PC-3 (cell line): ENCODE results near the gene ZG16. TPM values are rescaled to one million over a fixed set of nuclear protein-coding genes. Genes with fewer than 3 reads are reported as not detected.

Experiments
- ATAC-seq: fragments of 200-7000 bp; cut with Tn5 transposase; 2 replicates; pipeline ENCODE4 v1.9.1; 2020; ENCODE audit warnings: mild to moderate bottlenecking, moderate library complexity
- BruUV-seq: library from RNA; stranded (reverse); fragments of 400-500 nt; replicated peaks from 2 replicates; lab custom pipeline; 2021; lab: Mats Ljungman, UMichigan
- CTCF ChIA-PET: fragments of 300-600 bp; sonication (Branson Sonifier 250); formaldehyde crosslinking; loops from one replicate; lab custom pipeline; 2022; ENCODE audit warnings: antibody characterized with exemption; lab: Charles Lee
- POLR2A ChIA-PET: fragments of 300-600 bp; sonication (Branson Sonifier 250); formaldehyde crosslinking; loops from one replicate; lab custom pipeline; 2022; ENCODE audit warnings: antibody characterized with exemption; ENCODE audit not compliant: unreplicated experiment; lab: Charles Lee
- DNase-seq: peaks from one replicate; pipeline ENCODE4 v3.0.0-alpha.2; 2015
- H2AFZ ChIP-seq: fragments of 300-600 bp; sonication (generic); 2 replicates; pipeline ENCODE4 v1.6.0; 2016; ENCODE audit warnings: antibody characterized with exemption, low read length
- H3F3A ChIP-seq: fragments of 300-600 bp; sonication (generic); one replicate; pipeline ENCODE4 v1.6.0; 2017; ENCODE audit warnings: antibody characterized with exemption, low read length, control low read depth, mild to moderate bottlenecking; ENCODE audit not compliant: unreplicated experiment
- H3K27ac ChIP-seq: fragments of 300-600 bp; sonication (generic); 2 replicates; pipeline ENCODE4 v1.5.1; 2016; ENCODE audit warnings: mild to moderate bottlenecking, low read length
- H3K27me3 ChIP-seq: fragments of 300-600 bp; sonication (generic); 2 replicates; pipeline ENCODE4 v1.6.1; 2016; ENCODE audit warnings: low read length, mixed read lengths
- H3K36me3 ChIP-seq: fragments of 300-600 bp; sonication (generic); 2 replicates; pipeline ENCODE4 v1.6.1; 2016; ENCODE audit warnings: low read depth, mixed run types, low read length, mixed read lengths
- H3K4me1 ChIP-seq: fragments of 300-600 bp; sonication (generic); 2 replicates; pipeline ENCODE4 v1.5.1; 2016; ENCODE audit warnings: low read length; ENCODE audit not compliant: insufficient read depth
- H3K4me2 ChIP-seq: fragments of 300-600 bp; sonication (generic); 2 replicates; pipeline ENCODE4 v1.6.0; 2016; ENCODE audit warnings: low read length
- H3K4me3 ChIP-seq: fragments of 300-600 bp; sonication (generic); 2 replicates; pipeline ENCODE4 v1.5.1; 2016; ENCODE audit warnings: mild to moderate bottlenecking, low read length, mixed read lengths
- H3K79me2 ChIP-seq: fragments of 300-600 bp; sonication (generic); 2 replicates; pipeline ENCODE4 v1.6.1; 2017; ENCODE audit warnings: low read length, mixed read lengths
- H3K9ac ChIP-seq: fragments of 300-600 bp; sonication (generic); 2 replicates; pipeline ENCODE4 v1.6.0; 2016; ENCODE audit warnings: mild to moderate bottlenecking, low read length
- H3K9me2 ChIP-seq: fragments of 300-600 bp; sonication (generic); replicated peaks from 2 replicates; pipeline ENCODE4 v1.6.1; 2016; ENCODE audit warnings: mixed run types, low read length, mixed read lengths
- H3K9me3 ChIP-seq: fragments of 300-600 bp; sonication (generic); 2 replicates; pipeline ENCODE4 v1.6.1; 2016; ENCODE audit warnings: low read length, mixed read lengths
- H4K20me1 ChIP-seq: fragments of 300-600 bp; sonication (generic); 2 replicates; pipeline ENCODE4 v1.6.1; 2016; ENCODE audit warnings: low read length, mixed read lengths
- EZH2 ChIP-seq: fragments of 300-600 bp; sonication (generic); IDR thresholded peaks from one replicate; pipeline ENCODE4 v1.6.1; 2017; ENCODE audit warnings: antibody characterized with exemption, mild to moderate bottlenecking, low read length; ENCODE audit not compliant: unreplicated experiment
- EZH2phosphoT487 ChIP-seq: fragments of 300-600 bp; sonication (generic); IDR thresholded peaks from 2 replicates; pipeline ENCODE4 v1.6.1; 2018; ENCODE audit warnings: mild to moderate bottlenecking, antibody characterized with exemption, low read length, borderline replicate concordance
- intact Hi-C: fragments of 100-400 bp; cut with micrococcal nuclease; formaldehyde crosslinking; loops from 2 replicates; pipeline ENCODE4 v1.9.0; 2023
- total RNA-seq: library from RNA; depleted of rRNA; stranded (reverse); fragments of >200 nt; gene quantifications from 2 replicates; pipeline ENCODE4 v1.2.3, GENCODE V29; 2014
- TF ChIP-seq, protein P1 (sequence below): fragments of 300-600 bp; sonication (generic); conservative IDR thresholded peaks from 2 replicates; pipeline ENCODE4 v1.5.1; 2017; ENCODE audit warnings: antibody characterized with exemption, low read depth, mild to moderate bottlenecking, low read length

Gene ZG16
- total RNA-seq, 1 experiment from 2014 or later: not detected

DNA sequence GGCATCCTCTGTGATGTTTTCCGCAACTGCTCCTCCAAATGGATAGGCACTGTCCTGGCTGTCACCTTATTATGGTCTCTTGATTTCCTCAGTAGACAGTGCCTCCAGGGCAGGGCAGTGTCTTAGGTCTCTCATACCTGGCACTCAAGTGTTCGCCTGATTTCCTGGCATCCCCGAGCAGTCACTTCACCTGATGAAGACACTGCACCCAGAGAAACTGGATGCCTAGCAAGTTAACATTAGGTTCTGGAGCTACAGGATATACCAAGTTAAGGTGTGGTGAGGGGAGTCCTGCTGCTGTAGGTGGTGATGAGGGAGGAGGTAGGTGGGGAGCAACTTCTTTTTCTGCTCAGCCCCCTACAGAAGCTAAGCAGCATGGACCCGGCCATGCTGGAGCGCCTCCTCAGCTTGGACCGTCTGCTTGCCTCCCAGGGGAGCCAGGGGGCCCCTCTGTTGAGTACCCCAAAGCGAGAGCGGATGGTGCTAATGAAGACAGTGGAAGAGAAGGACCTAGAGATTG lies 24.4 kb downstream of the ZG16 start:
- no peak for ATAC-seq
- BruUV-seq: no TSS peak
- Histone ChIP-seq H3K9ac (no peak overlapping the region), H3K4me2 (no peak overlapping the region), H3K4me1 (peaks cover 8% of the 10 kb centered on the region; the same call in 1 of the 2 replicates), H2AFZ (no peak overlapping the region), H3F3A (no peaks in the 10 kb centered on the region), H3K9me3 (no peaks in the 10 kb centered on the region), H4K20me1 (no peaks in the 10 kb centered on the region), H3K79me2 (peaks cover 4% of the 10 kb centered on the region), H3K27me3 (no peaks in the 10 kb centered on the region), H3K9me2 (no peaks in the 10 kb centered on the region), H3K27ac (no peak overlapping the region), H3K36me3 (peaks cover 24% of the 10 kb centered on the region; the same call in 1 of the 2 replicates), H3K4me3 (no peak overlapping the region)
- DNase-seq: no peak
- CTCF ChIA-PET: no interaction called here
- POLR2A ChIA-PET: no interaction called here
- intact Hi-C loops: no loop called here
- TF ChIP-seq EZH2phosphoT487: no peak
- TF ChIP-seq, protein P1, sequence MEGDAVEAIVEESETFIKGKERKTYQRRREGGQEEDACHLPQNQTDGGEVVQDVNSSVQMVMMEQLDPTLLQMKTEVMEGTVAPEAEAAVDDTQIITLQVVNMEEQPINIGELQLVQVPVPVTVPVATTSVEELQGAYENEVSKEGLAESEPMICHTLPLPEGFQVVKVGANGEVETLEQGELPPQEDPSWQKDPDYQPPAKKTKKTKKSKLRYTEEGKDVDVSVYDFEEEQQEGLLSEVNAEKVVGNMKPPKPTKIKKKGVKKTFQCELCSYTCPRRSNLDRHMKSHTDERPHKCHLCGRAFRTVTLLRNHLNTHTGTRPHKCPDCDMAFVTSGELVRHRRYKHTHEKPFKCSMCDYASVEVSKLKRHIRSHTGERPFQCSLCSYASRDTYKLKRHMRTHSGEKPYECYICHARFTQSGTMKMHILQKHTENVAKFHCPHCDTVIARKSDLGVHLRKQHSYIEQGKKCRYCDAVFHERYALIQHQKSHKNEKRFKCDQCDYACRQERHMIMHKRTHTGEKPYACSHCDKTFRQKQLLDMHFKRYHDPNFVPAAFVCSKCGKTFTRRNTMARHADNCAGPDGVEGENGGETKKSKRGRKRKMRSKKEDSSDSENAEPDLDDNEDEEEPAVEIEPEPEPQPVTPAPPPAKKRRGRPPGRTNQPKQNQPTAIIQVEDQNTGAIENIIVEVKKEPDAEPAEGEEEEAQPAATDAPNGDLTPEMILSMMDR: no peak

DNA sequence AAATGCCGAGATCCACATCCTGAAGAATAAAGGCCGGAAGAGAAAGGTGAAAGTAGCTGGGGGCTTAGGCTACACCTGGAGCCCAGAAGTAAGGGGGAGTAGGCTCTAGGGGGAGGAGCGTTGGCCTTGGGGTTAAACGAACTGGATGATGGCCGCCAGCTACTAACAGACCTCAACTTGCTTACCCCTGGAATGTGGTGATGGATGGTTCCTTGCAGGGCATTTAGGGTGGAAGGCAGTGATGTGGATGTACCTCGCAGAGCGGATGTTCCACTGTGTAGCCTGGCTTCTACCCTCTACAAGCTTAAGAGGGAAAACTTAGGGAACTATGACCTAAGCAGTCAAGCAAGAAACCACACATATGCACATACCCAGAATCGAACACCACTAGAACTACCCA lies 26.0 kb downstream of the ZG16 start:
- Histone ChIP-seq H3K4me3 (no peak overlapping the region), H3K27ac (no peak overlapping the region), H3K4me2 (peak overlapping the region; percentile 89; the same call in 1 of the 2 replicates), H3K27me3 (no peaks in the 10 kb centered on the region), H3K4me1 (peaks cover 16% of the 10 kb centered on the region; the same call in 1 of the 2 replicates), H3K36me3 (peaks cover 16% of the 10 kb centered on the region; the same call in 1 of the 2 replicates), H2AFZ (no peak overlapping the region), H3K9ac (no peak overlapping the region), H3K9me2 (no peaks in the 10 kb centered on the region), H3K79me2 (peaks cover 20% of the 10 kb centered on the region), H3K9me3 (no peaks in the 10 kb centered on the region), H4K20me1 (0 out of 2 replicates have a peak, but pooled peaks cover 6% of the 10 kb centered on the region), H3F3A (no peaks in the 10 kb centered on the region)
- ChIA-PET CTCF (interaction anchor here (0.9 kb wide), 1 partner anchor 44 kb away, joined by 3 read pairs; no protein-coding TSS in a partner anchor), POLR2A (interaction anchor here (0.6 kb wide), 2 partner anchors 39 to 84 kb away, joined by 3 to 12 read pairs; no protein-coding TSS in a partner anchor)
- DNase-seq (no peak), ATAC-seq (no peak)
- BruUV-seq: no TSS peak
- intact Hi-C loops: no loop called here
- TF ChIP-seq EZH2 (no peak), EZH2phosphoT487 (no peak)
- TF ChIP-seq, protein P1: no peak
